RPMI8226 (cell line): ENCODE results near the gene ACOT13.
A peak's percentile ranks its signal among the peaks of the same experiment; 100 is the strongest.
"Not testable (repeated sequence)": the region's sequence is repeated elsewhere in the genome, so short reads cannot be mapped to it uniquely, and the experiment has no call there.

Experiments used
- DNase-seq: peaks from one replicate; pipeline ENCODE4 v3.0.0-alpha.2; 2015

The ACOT13 gene

GRCh38 chr6:24666641-24667377 is at the start of gene ACOT13, which contains the start of gene TDP2:
ACOT13 (plus strand) TSS chr6:24667077; CDS start chr6:24667264, 187 bp downstream.
TDP2 (minus strand) TSS chr6:24666899; CDS start chr6:24666862, 37 bp downstream.
- peak; percentile 99 for DNase-seq

GRCh38 chr6:24619661-24620060 is 47.2 kb upstream of the ACOT13 start:
- DNase-seq: no peak

GRCh38 chr6:24620637-24621036 is 46.2 kb upstream of the ACOT13 start:
- DNase-seq: no peak

- DNase-seq: no peak
Observed at GRCh38 chr6:24621626-24622289, 45.1 kb upstream of the ACOT13 start.

- DNase-seq: no peak
Observed at GRCh38 chr6:24630856-24631505, 35.9 kb upstream of the ACOT13 start.

GRCh38 chr6:24631671-24632070 is 35.2 kb upstream of the ACOT13 start:
- no peak for DNase-seq

- no peak for DNase-seq
Observed at GRCh38 chr6:24632573-24632972, 34.3 kb upstream of the ACOT13 start.

GRCh38 chr6:24636681-24637080 is 30.2 kb upstream of the ACOT13 start:
- no peak for DNase-seq

GRCh38 chr6:24640166-24640565 is 26.7 kb upstream of the ACOT13 start:
- no peak for DNase-seq

GRCh38 chr6:24640631-24641030 is 26.2 kb upstream of the ACOT13 start:
- DNase-seq: not testable (repeated sequence)

- DNase-seq: no peak
Observed at GRCh38 chr6:24642061-24642460, 24.8 kb upstream of the ACOT13 start.

- DNase-seq: peak; percentile 15
Observed at GRCh38 chr6:24643920-24644319, 23.0 kb upstream of the ACOT13 start.

GRCh38 chr6:24644377-24644776 is 22.5 kb upstream of the ACOT13 start:
- DNase-seq: no peak

GRCh38 chr6:24646771-24647170 is 20.1 kb upstream of the ACOT13 start:
- no peak for DNase-seq

- no peak for DNase-seq
Observed at GRCh38 chr6:24648276-24648675, 18.6 kb upstream of the ACOT13 start.

- no peak for DNase-seq
Observed at GRCh38 chr6:24649691-24650090, 17.2 kb upstream of the ACOT13 start.

GRCh38 chr6:24650365-24650764 is 16.5 kb upstream of the ACOT13 start:
- DNase-seq: no peak

- no peak for DNase-seq
Observed at GRCh38 chr6:24655215-24655614, 11.7 kb upstream of the ACOT13 start.

GRCh38 chr6:24658573-24659560 is 8.0 kb upstream of the ACOT13 start:
- DNase-seq: no peak

- DNase-seq: no peak
Observed at GRCh38 chr6:24659561-24659960, 7.3 kb upstream of the ACOT13 start.

- DNase-seq: no peak
Observed at GRCh38 chr6:24660105-24660504, 6.8 kb upstream of the ACOT13 start.

GRCh38 chr6:24661759-24662158 is 5.1 kb upstream of the ACOT13 start:
- not testable (repeated sequence) for DNase-seq

- no peak for DNase-seq
Observed at GRCh38 chr6:24662236-24662635, 4.6 kb upstream of the ACOT13 start.
